ENCODE measurements around the gene SHQ1. TPM values are rescaled to one million over a fixed set of nuclear protein-coding genes. Genes with fewer than 3 reads are reported as not detected.

The SHQ1 gene
- total RNA-seq, 1 donor from 2014 or later, result 22.0 TPM

DNA sequence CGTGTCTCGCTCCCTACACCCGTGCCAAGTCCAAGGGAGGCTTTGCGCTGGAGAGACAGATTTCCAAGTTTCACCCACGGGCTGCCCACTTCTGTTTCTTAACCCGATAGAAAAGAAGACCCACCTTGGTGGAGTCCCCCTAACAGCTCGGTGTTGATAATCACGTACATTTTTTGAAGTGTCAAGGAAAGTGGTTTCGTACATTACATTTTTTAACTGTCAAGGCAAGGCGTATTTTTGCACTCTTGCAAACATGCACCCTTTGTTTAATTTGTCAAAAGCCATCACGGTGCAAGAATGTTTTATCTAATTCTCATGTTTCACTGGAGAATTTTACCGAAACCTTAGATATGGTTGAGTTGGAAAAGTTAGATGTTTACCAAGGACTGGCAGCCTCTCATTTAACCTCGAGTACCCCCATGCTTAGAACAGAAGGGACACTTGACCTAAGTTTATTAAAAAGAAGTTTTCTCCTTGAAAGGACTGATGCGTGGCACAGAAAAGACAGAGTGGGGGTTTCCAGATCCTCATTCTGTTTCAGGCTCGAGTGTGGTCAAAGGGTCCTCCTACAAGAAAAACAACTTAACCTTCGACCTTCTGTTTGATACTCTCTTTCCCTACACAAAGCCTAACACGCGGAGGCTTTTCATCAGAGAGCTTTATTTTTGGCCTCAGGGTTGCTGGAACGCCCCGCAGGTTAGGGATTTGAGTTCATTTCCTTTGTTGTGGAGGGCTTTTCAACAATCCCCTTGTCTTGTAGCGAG lies 40.5 kb upstream of the SHQ1 start:
- Mint-ChIP-seq H3K4me3 (peak overlapping the region; percentile 73), H3K27me3 (ENCODE audit: low read depth) (peaks cover 31% of the 10 kb centered on the region), H3K36me3 (no peaks in the 10 kb centered on the region), H3K27ac (peak overlapping the region; percentile 78), H3K9me3 (no peaks in the 10 kb centered on the region), H3K4me1 (peaks cover 57% of the 10 kb centered on the region)
- TF ChIP-seq, protein P1, sequence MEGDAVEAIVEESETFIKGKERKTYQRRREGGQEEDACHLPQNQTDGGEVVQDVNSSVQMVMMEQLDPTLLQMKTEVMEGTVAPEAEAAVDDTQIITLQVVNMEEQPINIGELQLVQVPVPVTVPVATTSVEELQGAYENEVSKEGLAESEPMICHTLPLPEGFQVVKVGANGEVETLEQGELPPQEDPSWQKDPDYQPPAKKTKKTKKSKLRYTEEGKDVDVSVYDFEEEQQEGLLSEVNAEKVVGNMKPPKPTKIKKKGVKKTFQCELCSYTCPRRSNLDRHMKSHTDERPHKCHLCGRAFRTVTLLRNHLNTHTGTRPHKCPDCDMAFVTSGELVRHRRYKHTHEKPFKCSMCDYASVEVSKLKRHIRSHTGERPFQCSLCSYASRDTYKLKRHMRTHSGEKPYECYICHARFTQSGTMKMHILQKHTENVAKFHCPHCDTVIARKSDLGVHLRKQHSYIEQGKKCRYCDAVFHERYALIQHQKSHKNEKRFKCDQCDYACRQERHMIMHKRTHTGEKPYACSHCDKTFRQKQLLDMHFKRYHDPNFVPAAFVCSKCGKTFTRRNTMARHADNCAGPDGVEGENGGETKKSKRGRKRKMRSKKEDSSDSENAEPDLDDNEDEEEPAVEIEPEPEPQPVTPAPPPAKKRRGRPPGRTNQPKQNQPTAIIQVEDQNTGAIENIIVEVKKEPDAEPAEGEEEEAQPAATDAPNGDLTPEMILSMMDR (IDR thresholded peaks at IDR 0.05; ENCODE audit: unreplicated experiment), result no peak
- peak in 1 of 2 experiments; percentile 48 for DNase-seq (ENCODE audit: low spot score in 2 of 2, unreplicated experiment in 2 of 2)

DNA sequence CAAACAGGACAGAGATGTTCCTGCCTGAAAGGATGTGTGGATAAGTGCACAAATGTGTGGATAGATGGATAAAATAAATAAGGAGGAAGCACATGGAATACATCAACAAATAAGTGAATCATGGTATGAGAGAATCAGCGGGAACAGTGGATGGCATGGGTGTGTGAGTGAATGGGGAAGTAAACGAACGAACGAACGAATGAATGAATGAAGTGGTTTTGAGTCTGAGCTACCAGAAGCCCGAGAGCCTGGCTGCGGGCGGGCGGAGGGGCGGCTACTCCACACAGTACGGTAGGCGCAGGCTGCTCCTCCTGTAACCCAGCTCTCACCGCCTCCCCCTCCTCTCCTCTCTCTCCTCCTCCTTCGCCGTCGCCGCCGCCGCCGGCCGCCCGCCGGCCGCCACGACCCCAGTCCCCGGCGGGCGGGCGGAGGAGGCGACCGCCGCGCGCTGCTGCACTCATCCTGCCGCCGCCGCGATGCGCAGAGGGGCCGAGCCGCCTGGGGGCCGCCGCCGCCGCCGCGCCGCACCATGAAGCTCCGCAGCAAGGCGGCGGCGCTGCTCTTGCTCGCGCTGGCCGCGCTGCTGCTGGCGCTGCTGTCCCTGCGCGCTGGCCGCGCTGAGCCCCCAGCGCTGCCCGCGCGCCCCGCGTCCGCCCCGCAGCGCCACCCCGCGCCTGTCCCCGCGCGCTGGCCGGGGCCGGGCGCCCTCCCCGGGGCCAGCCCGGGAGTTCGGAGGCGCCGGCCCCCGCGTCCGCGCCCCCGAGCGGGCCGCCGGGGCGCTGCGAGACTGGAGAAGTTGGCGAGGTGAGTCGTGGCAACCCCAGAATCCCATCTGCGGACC lies 39.7 kb upstream of the SHQ1 start, which contains the start of gene GXYLT2:
Gene GXYLT2 (plus strand): TSS at position 342 of the 841 bp plus-strand sequence. CDS start 188 bp downstream, at position 530.
- peak; percentile 46 to 73 for DNase-seq (ENCODE audit: low spot score in 2 of 2, unreplicated experiment in 2 of 2)
- H3K4me3 Mint-ChIP-seq, result peak within 1 kb of the TSS; percentile 73
- TF ChIP-seq, protein P1 (IDR thresholded peaks at IDR 0.05; ENCODE audit: unreplicated experiment), result no peak
- H3K27me3 Mint-ChIP-seq (ENCODE audit: low read depth), result peaks cover 27% of the 10 kb centered on the region
- peaks cover 52% of the 10 kb centered on the region for H3K4me1 Mint-ChIP-seq
- H3K36me3 Mint-ChIP-seq, result no peaks in the 10 kb centered on the region
- H3K27ac Mint-ChIP-seq, result peak within 1 kb of the TSS; percentile 84
- peaks cover 4% of the 10 kb centered on the region for H3K9me3 Mint-ChIP-seq

DNA sequence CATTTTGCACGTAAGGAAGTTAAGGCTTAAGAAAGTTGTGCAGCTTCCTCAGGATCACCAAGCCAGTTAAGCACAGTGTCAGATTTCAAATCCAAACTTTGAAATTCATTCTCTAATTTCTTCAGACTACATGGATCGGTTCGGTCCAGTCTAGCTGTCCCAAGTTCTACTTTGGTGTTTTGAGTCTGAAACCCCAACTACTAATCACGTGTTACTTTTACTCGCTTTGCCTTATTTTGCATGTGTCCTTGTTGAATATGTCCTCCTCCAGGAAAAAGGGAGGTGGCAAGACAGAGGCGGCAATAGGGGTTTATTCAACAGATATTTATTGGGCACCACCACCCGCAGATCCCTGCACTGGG lies 39.1 kb upstream of the SHQ1 start:
- TF ChIP-seq, protein P1 (IDR thresholded peaks at IDR 0.05; ENCODE audit: unreplicated experiment), result no peak
- Mint-ChIP-seq H3K4me1 (peaks cover 48% of the 10 kb centered on the region), H3K27me3 (ENCODE audit: low read depth) (peaks cover 27% of the 10 kb centered on the region), H3K4me3 (peak overlapping the region; percentile 70), H3K9me3 (peaks cover 4% of the 10 kb centered on the region), H3K36me3 (no peaks in the 10 kb centered on the region), H3K27ac (peak overlapping the region; percentile 84)
- DNase-seq (ENCODE audit: low spot score in 2 of 2, unreplicated experiment in 2 of 2), result no peak

DNA sequence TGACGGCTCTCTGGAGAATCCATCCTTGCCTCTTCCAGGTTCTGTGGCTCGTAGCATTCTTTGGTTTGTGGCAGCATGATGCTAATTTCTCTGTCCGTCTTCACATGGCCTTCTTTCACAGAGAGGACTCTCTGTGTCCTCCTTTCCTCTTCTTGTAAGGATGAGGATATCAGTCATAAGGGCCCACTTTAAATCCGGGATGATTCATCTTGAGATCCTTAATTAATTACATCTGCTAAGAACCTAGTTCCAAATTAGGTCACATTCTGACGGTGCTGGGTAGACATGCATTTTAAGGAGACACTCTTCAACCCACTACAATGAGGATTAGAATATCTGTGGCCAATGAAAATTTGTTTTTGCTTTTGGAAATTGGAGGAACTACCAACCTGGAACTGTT lies 23.9 kb upstream of the SHQ1 start:
- DNase-seq (ENCODE audit: low spot score in 2 of 2, unreplicated experiment in 2 of 2), result no peak
- Mint-ChIP-seq H3K36me3 (no peaks in the 10 kb centered on the region), H3K27me3 (ENCODE audit: low read depth) (peaks cover 78% of the 10 kb centered on the region), H3K9me3 (no peaks in the 10 kb centered on the region), H3K4me3 (no peak overlapping the region), H3K27ac (no peak overlapping the region), H3K4me1 (no peaks in the 10 kb centered on the region)
- TF ChIP-seq, protein P1 (IDR thresholded peaks at IDR 0.05; ENCODE audit: unreplicated experiment), result no peak

DNA sequence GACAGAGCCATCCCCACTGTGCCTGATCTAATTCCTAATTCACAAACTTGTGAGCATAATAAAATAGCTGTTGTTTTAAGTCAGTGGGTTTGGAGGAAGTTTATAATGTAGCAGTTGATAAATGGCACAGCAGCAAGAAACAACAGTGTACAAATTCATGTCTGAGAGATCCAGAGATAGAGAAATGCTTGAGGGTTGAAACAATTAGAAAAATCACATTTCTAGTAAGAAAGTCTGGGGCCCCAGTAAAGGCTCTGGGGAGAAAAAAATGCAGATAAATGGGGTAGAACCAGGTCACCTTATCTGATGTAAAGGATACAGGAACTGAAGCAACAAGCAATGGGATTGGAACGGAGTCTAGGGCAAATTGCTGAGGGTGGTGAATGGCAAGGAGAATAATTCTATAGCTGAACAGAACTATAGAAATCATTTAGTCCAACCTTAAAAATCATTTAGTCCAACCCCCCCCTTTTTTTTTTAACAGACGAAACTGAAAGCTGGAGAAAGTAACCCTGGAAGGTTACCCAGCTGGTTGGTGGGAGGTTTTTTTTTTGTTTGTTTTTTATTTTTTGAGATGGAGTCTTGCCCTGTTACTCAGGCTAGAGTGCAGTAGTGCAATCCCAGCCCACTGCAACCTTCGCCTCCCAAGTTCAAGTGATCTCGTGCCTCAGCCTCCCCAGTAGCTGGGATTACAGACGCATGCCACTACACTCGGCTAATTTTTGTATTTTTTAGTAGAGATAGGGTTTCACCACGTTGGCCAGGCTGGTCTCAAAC lies 14.3 kb upstream of the SHQ1 start:
- Mint-ChIP-seq H3K4me1 (peaks cover 17% of the 10 kb centered on the region), H3K4me3 (no peak overlapping the region), H3K27ac (no peak overlapping the region), H3K36me3 (no peaks in the 10 kb centered on the region), H3K27me3 (ENCODE audit: low read depth) (peaks cover 82% of the 10 kb centered on the region), H3K9me3 (no peaks in the 10 kb centered on the region)
- no peak for DNase-seq (ENCODE audit: low spot score in 2 of 2, unreplicated experiment in 2 of 2)
- TF ChIP-seq, protein P1 (IDR thresholded peaks at IDR 0.05; ENCODE audit: unreplicated experiment), result no peak

Measured in mesothelial cell of epicardium (in vitro differentiated cells).